Measurements from ENCODE around the gene CASS4. TPM values are rescaled to one million over a fixed set of nuclear protein-coding genes. Genes with fewer than 3 reads are reported as not detected.

Gene CASS4
- polyA plus RNA-seq, 1 donor (not counting 4 experiments of a cell fraction or from before 2014, with no cell fraction given) = 0.01 TPM

DNA sequence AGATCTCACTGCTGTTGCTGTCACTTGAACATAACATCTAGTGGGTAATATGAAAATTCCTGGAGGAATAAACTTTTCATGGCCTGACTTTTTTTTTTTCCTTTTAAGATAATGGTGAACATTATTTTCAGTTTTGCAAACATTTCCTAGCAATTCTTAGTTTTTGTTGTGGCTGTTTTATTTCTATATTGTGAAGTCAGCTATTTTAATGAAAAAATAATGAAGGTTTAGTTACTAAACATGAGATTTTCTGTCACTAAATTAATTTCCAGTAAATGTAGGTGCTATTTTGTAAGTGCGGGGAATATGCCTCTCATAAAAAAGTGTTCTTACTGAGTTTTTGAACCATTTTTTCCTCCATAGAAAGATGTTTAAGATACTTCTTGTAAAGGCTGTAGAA, 89.1 kb downstream of the CASS4 start:
- no peak overlapping the region for H3K9ac ChIP-seq (ENCODE audit: control insufficient read depth, extremely low read depth, insufficient read depth, low read length)
- no peak for DNase-seq (ENCODE audit: low read depth, low spot score)
- H3K9me3 ChIP-seq (ENCODE audit: control insufficient read depth, low read depth, low read length) = no peaks in the 10 kb centered on the region
- no peaks in the 10 kb centered on the region for H3K27me3 ChIP-seq (ENCODE audit: control insufficient read depth, extremely low read depth, insufficient read depth, low read length)
- H3K9me1 ChIP-seq (ENCODE audit: control insufficient read depth, extremely low read depth, insufficient read depth, low read length) = peaks cover 2% of the 10 kb centered on the region
- H4K20me1 ChIP-seq (ENCODE audit: control insufficient read depth, extremely low read depth, insufficient read depth, low read length) = no peaks in the 10 kb centered on the region
- no peaks in the 10 kb centered on the region for H3K4me1 ChIP-seq (ENCODE audit: control insufficient read depth, extremely low read depth, insufficient read depth, low read length)
- no peak overlapping the region for H2AFZ ChIP-seq (ENCODE audit: control insufficient read depth, low read length)
- H3K4me2 ChIP-seq (ENCODE audit: control insufficient read depth, extremely low read depth, insufficient read depth, low read depth, low read length) = no peak overlapping the region
- H3K27ac ChIP-seq (ENCODE audit: control insufficient read depth, insufficient read depth, low read length) = no peak overlapping the region
- FAIRE-seq = no peak
- dilution Hi-C loops (cut with MboI; ENCODE audit: extremely low pct_ligation_motif_present, low sequenced_read_pairs) = no loop called here
- no peak for TF ChIP-seq EZH2 (IDR thresholded peaks at IDR 0.05; ENCODE audit: low read length)
- TF ChIP-seq, protein P1, sequence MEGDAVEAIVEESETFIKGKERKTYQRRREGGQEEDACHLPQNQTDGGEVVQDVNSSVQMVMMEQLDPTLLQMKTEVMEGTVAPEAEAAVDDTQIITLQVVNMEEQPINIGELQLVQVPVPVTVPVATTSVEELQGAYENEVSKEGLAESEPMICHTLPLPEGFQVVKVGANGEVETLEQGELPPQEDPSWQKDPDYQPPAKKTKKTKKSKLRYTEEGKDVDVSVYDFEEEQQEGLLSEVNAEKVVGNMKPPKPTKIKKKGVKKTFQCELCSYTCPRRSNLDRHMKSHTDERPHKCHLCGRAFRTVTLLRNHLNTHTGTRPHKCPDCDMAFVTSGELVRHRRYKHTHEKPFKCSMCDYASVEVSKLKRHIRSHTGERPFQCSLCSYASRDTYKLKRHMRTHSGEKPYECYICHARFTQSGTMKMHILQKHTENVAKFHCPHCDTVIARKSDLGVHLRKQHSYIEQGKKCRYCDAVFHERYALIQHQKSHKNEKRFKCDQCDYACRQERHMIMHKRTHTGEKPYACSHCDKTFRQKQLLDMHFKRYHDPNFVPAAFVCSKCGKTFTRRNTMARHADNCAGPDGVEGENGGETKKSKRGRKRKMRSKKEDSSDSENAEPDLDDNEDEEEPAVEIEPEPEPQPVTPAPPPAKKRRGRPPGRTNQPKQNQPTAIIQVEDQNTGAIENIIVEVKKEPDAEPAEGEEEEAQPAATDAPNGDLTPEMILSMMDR (optimal IDR thresholded peaks at IDR 0.05 in 1 of 3, IDR thresholded peaks at IDR 0.05 in 1 of 3, conservative IDR thresholded peaks at IDR 0.05 in 1 of 3; ENCODE audit: extremely low read depth in 1 of 3, insufficient read depth in 2 of 3, low read length in 3 of 3) = no peak
- no peak overlapping the region for H3K4me3 ChIP-seq (ENCODE audit: control insufficient read depth in 2 of 3, extremely low read depth in 1 of 3, insufficient read depth in 2 of 3, low read depth in 1 of 3, low read length in 3 of 3)
- H3K36me3 ChIP-seq (ENCODE audit: control insufficient read depth in 2 of 2, extremely low read depth in 1 of 2, insufficient read depth in 2 of 2, low read length in 2 of 2) = peaks cover 3 to 7% of the 10 kb centered on the region in 2 experiments
- H3K79me2 ChIP-seq (ENCODE audit: control insufficient read depth, insufficient read depth, low read length) = peaks cover 4% of the 10 kb centered on the region

DNA sequence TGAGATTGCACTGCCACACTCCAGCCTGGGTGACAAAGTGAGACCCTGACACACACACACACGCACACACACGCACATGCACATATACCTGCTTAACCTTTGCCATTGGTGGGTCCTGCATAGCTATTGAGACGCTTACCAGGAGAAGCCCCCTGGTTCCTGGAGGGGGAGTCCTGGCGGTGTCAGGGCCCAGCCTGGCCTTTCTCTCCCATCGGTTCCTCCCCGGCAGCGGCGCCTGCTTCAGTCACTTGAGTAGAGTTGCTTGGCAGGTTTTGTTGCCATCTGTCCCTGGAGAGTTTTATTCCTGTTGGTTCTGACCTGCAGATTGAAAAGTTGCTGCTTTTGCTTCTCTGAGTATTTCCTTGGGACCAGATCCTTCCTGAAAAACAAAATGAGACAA, 91.9 kb downstream of the CASS4 start:
- Histone ChIP-seq H3K27me3 (ENCODE audit: control insufficient read depth, extremely low read depth, insufficient read depth, low read length) (no peaks in the 10 kb centered on the region), H2AFZ (ENCODE audit: control insufficient read depth, low read length) (no peak overlapping the region), H4K20me1 (ENCODE audit: control insufficient read depth, extremely low read depth, insufficient read depth, low read length) (no peaks in the 10 kb centered on the region), H3K27ac (ENCODE audit: control insufficient read depth, insufficient read depth, low read length) (no peak overlapping the region), H3K79me2 (ENCODE audit: control insufficient read depth, insufficient read depth, low read length) (peaks cover 4% of the 10 kb centered on the region), H3K4me3 (ENCODE audit: control insufficient read depth in 2 of 3, extremely low read depth in 1 of 3, insufficient read depth in 2 of 3, low read depth in 1 of 3, low read length in 3 of 3) (no peak overlapping the region), H3K9me1 (ENCODE audit: control insufficient read depth, extremely low read depth, insufficient read depth, low read length) (peaks cover 2% of the 10 kb centered on the region), H3K9me3 (ENCODE audit: control insufficient read depth, low read depth, low read length) (no peaks in the 10 kb centered on the region), H3K4me1 (ENCODE audit: control insufficient read depth, extremely low read depth, insufficient read depth, low read length) (no peaks in the 10 kb centered on the region), H3K36me3 (ENCODE audit: control insufficient read depth in 2 of 2, extremely low read depth in 1 of 2, insufficient read depth in 2 of 2, low read length in 2 of 2) (peaks cover 3 to 10% of the 10 kb centered on the region in 2 experiments), H3K4me2 (ENCODE audit: control insufficient read depth, extremely low read depth, insufficient read depth, low read depth, low read length) (no peak overlapping the region), H3K9ac (ENCODE audit: control insufficient read depth, extremely low read depth, insufficient read depth, low read length) (no peak overlapping the region)
- DNase-seq (ENCODE audit: low read depth, low spot score) (no peak), FAIRE-seq (no peak)
- dilution Hi-C loops (cut with MboI; ENCODE audit: extremely low pct_ligation_motif_present, low sequenced_read_pairs) = no loop called here
- TF ChIP-seq, protein P1 (optimal IDR thresholded peaks at IDR 0.05 in 1 of 3, IDR thresholded peaks at IDR 0.05 in 1 of 3, conservative IDR thresholded peaks at IDR 0.05 in 1 of 3; ENCODE audit: extremely low read depth in 1 of 3, insufficient read depth in 2 of 3, low read length in 3 of 3) = no peak
- no peak for TF ChIP-seq EZH2 (IDR thresholded peaks at IDR 0.05; ENCODE audit: low read length)

All from keratinocyte (primary cell).